CD4-positive, alpha-beta memory T cell (primary cell): ENCODE results near the gene MYL12A. TPM values are rescaled to one million over a fixed set of nuclear protein-coding genes. Genes with fewer than 3 reads are reported as not detected.
"Not testable (repeated sequence)": the region's sequence is repeated elsewhere in the genome, so short reads cannot be mapped to it uniquely, and the experiment has no call there.

ENCODE experiments used
- CTCF ChIA-PET: fragments of 350-600 bp; sonication (Branson Sonifier 250); formaldehyde crosslinking; loops from one replicate; lab custom pipeline; 2021; ENCODE audit warnings: inconsistent platforms; ENCODE audit not compliant: partially characterized antibody; lab: Charles Lee
- POLR2A ChIA-PET: fragments of 350-600 bp; sonication (Branson Sonifier 250); formaldehyde crosslinking; loops from one replicate; lab custom pipeline; 2021; ENCODE audit not compliant: partially characterized antibody; lab: Charles Lee
- DNase-seq, 5 donors: peaks; one replicate each; pipeline versions ENCODE4 v3.0.0 to v3.0.0-alpha.2; 2020 to 2022; ENCODE audit warnings: mixed read lengths in 1 of 5
- H3K27ac ChIP-seq: one replicate; pipeline ENCODE4 v1.7.0; 2013; ENCODE audit warnings: low read depth, low read length
- H3K27me3 ChIP-seq: 2 replicates; pipeline ENCODE4 v1.7.0; 2013; ENCODE audit warnings: mild to moderate bottlenecking, low read length, moderate library complexity; ENCODE audit not compliant: insufficient read depth
- H3K36me3 ChIP-seq: 2 replicates; pipeline ENCODE4 v1.7.0; 2013; ENCODE audit warnings: mild to moderate bottlenecking, low read length, moderate library complexity; ENCODE audit not compliant: insufficient read depth
- H3K4me1 ChIP-seq: 2 replicates; pipeline ENCODE4 v1.7.0; 2013; ENCODE audit warnings: mild to moderate bottlenecking, low read length, moderate library complexity; ENCODE audit not compliant: insufficient read depth
- H3K4me3 ChIP-seq, 2 donors: one replicate each; pipeline ENCODE4 v1.7.0; 2013; ENCODE audit warnings: low read length in 2 of 2, mild to moderate bottlenecking in 1 of 2
- H3K9me3 ChIP-seq, 2 donors: one replicate each; pipeline ENCODE4 v1.7.0; 2013; ENCODE audit warnings: low read length in 2 of 2, control low read depth in 1 of 2; ENCODE audit not compliant: control insufficient read depth in 1 of 2
- H3K27ac Mint-ChIP-seq, 7 donors: one replicate each; pipeline ENCODE4 v1.8.0; 2020 to 2021; ENCODE audit warnings: mixed read lengths in 7 of 7, mild to moderate bottlenecking in 6 of 7, inconsistent platforms in 3 of 7, moderate library complexity in 3 of 7
- H3K27me3 Mint-ChIP-seq, 2 donors: one replicate each; pipeline ENCODE4 v1.8.0; 2020 to 2021; ENCODE audit warnings: mixed read lengths in 2 of 2
- H3K36me3 Mint-ChIP-seq, 2 donors: one replicate each; pipeline ENCODE4 v1.8.0; 2020 to 2021; ENCODE audit warnings: mixed read lengths in 2 of 2, inconsistent platforms in 1 of 2, mild to moderate bottlenecking in 1 of 2
- H3K4me1 Mint-ChIP-seq, 4 donors: one replicate each; pipeline ENCODE4 v1.8.0; 2020 to 2021; ENCODE audit warnings: mixed read lengths in 4 of 4, mild to moderate bottlenecking in 1 of 4
- H3K4me3 Mint-ChIP-seq, 8 donors: one replicate each; pipeline ENCODE4 v1.8.0; 2020 to 2021; ENCODE audit warnings: mixed read lengths in 8 of 8, mild to moderate bottlenecking in 7 of 8, moderate library complexity in 6 of 8, inconsistent platforms in 3 of 8
- H3K9me3 Mint-ChIP-seq, 8 donors: one replicate each; pipeline ENCODE4 v1.8.0; 2020 to 2021; ENCODE audit warnings: mixed read lengths in 8 of 8, mild to moderate bottlenecking in 5 of 8, inconsistent platforms in 3 of 8, moderate library complexity in 1 of 8
- intact Hi-C: fragments of 100-400 bp; cut with micrococcal nuclease; formaldehyde crosslinking; loops from one replicate; pipeline ENCODE4 v1.15.1; 2023
- polyA plus RNA-seq, 2 donors: library from polyadenylated mRNA; unstranded; fragments of 300-500 nt; fragmentation: Illumina TruSeq; gene quantifications; one replicate each; pipeline ENCODE4 v1.2.3, GENCODE V29; 2021
- total RNA-seq, 2 experiments: library from RNA; stranded (reverse); gene quantifications; one replicate each; pipeline ENCODE4 v1.2.3, GENCODE V29; 2021

The MYL12A gene
- total RNA-seq (100 to 1,000 TPM; 477 to 489 TPM), polyA plus RNA-seq (1,000 to 10,000 TPM; 2,683 to 3,569 TPM)

GRCh38 chr18:3247240-3248061 is at the start of gene MYL12A:
Gene MYL12A (plus strand): TSS chr18:3247801. CDS start chr18:3253248, 5,447 bp downstream.
- ChIA-PET POLR2A (interaction anchor here (0.6 to 11.6 kb wide), 47 partner anchors 9 to 611 kb away, joined by 3 to 418 read pairs (median 8); partner anchors contain the start of genes LPIN2, MYL12B, SMCHD1 and TGIF1), CTCF (interaction anchor here (0.6 to 6.1 kb wide), 21 partner anchors 9 to 419 kb away, joined by 3 to 81 read pairs (median 10); partner anchors contain the start of gene MYL12B)
- no peaks in the 10 kb centered on the region for H3K27me3 Mint-ChIP-seq
- peaks cover 15 to 35% of the 10 kb centered on the region in 2 donors for H3K36me3 Mint-ChIP-seq
- Histone ChIP-seq H3K36me3 (peaks cover 11% of the 10 kb centered on the region), H3K4me3 (peak within 1 kb of the TSS; percentile 76 to 86), H3K4me1 (peaks cover 47% of the 10 kb centered on the region), H3K9me3 (no peaks in the 10 kb centered on the region), H3K27me3 (no peaks in the 10 kb centered on the region), H3K27ac (peak within 1 kb of the TSS; percentile 85)
- peaks cover 0 to 2% (median under 1%) of the 10 kb centered on the region in 8 donors for H3K9me3 Mint-ChIP-seq
- DNase-seq, result peak; percentile 85 to 90 (median 87)
- peak within 1 kb of the TSS; percentile 80 to 99 (median 96) for H3K27ac Mint-ChIP-seq
- peaks cover 28 to 64% (median 39%) of the 10 kb centered on the region in 4 donors for H3K4me1 Mint-ChIP-seq
- H3K4me3 Mint-ChIP-seq, result peak within 1 kb of the TSS; percentile 93 to 98 (median 96)
- intact Hi-C loops, result loop anchor here (1.0 to 5.0 kb wide), 7 partner anchors 14 to 910 kb away; partner anchors contain the start of genes LPIN2, METTL4 and NDC80

DNA sequence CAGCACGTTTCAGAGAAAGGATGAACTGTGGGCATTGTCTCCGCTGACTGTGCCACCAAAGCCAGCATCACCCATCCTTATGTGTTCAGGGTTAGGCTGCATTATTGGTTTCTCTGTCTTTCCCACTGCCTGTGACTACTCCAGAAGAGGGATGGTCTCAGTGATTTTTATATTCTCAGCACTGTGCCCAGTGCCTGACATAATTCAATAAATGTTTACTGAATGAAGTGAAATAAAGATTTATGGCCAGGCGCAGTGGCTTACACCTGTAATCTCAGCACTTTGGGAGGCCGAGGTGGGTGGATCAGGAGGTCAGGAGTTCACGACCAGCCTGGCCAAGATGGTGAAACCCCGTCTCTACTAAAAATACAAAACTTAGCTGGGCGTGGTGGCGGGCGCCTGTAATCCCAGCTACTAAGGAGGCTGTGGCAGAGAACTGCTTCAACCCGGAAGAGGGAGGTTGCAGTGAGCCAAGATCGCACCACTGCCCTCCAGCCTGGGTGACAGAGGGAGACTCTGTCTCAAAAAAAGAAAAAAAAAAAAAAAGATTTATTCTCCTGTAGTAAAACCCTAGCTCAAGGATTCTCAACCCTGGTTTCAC is 49.2 kb upstream of the MYL12A start:
- CTCF ChIA-PET, result interaction anchor here (0.7 to 2.0 kb wide), 2 partner anchors 10 to 22 kb away, joined by 3 to 4 read pairs; no protein-coding TSS in a partner anchor
- POLR2A ChIA-PET, result not testable (repeated sequence)

DNA sequence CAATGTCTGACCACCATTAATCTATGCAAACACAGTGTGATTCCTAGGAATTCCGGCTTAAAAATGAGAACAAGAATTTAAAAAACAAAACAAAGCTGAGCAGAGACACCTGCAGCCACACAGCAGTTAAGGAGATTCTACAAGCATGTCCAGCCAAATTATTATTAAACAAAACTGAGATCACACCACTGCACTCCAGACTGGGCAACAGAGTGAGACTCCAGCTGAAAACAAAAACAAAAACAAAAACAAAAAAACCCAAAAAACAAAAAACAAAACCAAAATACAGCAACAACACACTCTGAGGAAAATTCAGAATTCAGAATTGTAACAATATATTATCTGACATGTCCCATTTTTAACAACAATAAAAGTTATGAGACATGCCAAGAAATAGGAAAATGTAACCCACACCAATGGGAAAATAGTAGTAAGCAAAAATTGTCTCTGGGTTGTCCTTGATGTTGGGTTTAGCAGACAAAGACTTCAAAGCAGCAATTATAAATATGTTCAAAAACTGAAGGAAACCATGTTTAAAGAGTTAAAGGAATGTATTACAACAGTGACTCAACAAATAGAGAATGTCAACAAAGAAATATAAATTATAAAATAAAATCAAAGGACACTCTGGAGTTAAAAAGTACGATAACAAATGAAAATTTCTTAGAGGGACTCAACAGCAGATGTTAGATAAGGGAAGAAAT is 47.5 kb upstream of the MYL12A start:
- ChIA-PET POLR2A (no interaction called here), CTCF (no interaction called here)
- Histone ChIP-seq H3K4me3 (no peak overlapping the region), H3K27ac (no peak overlapping the region), H3K27me3 (no peaks in the 10 kb centered on the region), H3K9me3 (no peaks in the 10 kb centered on the region), H3K36me3 (no peaks in the 10 kb centered on the region), H3K4me1 (no peaks in the 10 kb centered on the region)
- no peak for DNase-seq
- H3K36me3 Mint-ChIP-seq, result peaks cover 12 to 19% of the 10 kb centered on the region in 2 donors
- intact Hi-C loops, result no loop called here
- no peaks in the 10 kb centered on the region for H3K4me1 Mint-ChIP-seq
- H3K27me3 Mint-ChIP-seq, result peaks cover 0 to 7% of the 10 kb centered on the region in 2 donors
- H3K27ac Mint-ChIP-seq, result no peak overlapping the region
- peaks cover 0 to 32% (median 19%) of the 10 kb centered on the region in 8 donors for H3K9me3 Mint-ChIP-seq
- no peak overlapping the region for H3K4me3 Mint-ChIP-seq

More for the DNA sequence above, 49.2 kb upstream of the MYL12A start:
- H3K9me3 ChIP-seq, DNase-seq, H3K4me1 ChIP-seq, H3K27me3 ChIP-seq, H3K27ac ChIP-seq, intact Hi-C loops, H3K36me3 ChIP-seq, H3K4me1 Mint-ChIP-seq, H3K27me3 Mint-ChIP-seq, H3K4me3 ChIP-seq, H3K4me3 Mint-ChIP-seq, H3K27ac Mint-ChIP-seq: not testable (repeated sequence)
- Mint-ChIP-seq H3K9me3 (peaks cover 0 to 16% (median 10%) of the 10 kb centered on the region in 8 donors), H3K36me3 (peaks cover 3 to 13% of the 10 kb centered on the region in 2 donors)

DNA sequence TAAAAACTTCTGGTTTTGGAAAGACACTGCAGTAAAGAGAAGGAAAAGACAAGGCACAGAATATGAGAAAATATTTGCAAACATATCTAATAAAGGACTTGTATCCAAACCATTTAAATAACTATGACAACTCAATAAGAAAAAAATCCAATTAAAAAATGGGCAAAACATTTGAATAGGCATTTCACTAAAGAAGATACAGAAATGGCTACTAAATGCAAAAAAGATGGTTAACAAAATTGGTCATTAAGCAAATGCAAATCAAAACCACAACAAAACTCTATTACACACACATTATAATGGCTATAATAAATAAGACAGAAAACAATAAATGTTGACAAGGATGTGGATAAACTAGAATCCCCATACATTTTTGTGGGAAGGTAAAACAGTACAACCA is 42.4 kb upstream of the MYL12A start:
- H3K4me1 Mint-ChIP-seq, result peaks cover 0 to 4% (median 0%) of the 10 kb centered on the region in 4 donors
- H3K9me3 Mint-ChIP-seq, result peaks cover 2 to 47% (median 25%) of the 10 kb centered on the region in 8 donors

GRCh38 chr18:3207565-3207964 is 40.0 kb upstream of the MYL12A start:
- Histone ChIP-seq H3K4me3 (no peak overlapping the region), H3K27ac (no peak overlapping the region), H3K36me3 (no peaks in the 10 kb centered on the region), H3K9me3 (peaks cover 0 to 6% of the 10 kb centered on the region in 2 donors), H3K27me3 (no peaks in the 10 kb centered on the region), H3K4me1 (no peaks in the 10 kb centered on the region)
- peaks cover 16 to 20% of the 10 kb centered on the region in 2 donors for H3K36me3 Mint-ChIP-seq
- peaks cover 0 to 4% (median under 1%) of the 10 kb centered on the region in 4 donors for H3K4me1 Mint-ChIP-seq
- H3K27me3 Mint-ChIP-seq, result no peaks in the 10 kb centered on the region
- peaks cover 2 to 41% (median 21%) of the 10 kb centered on the region in 8 donors for H3K9me3 Mint-ChIP-seq
- ChIA-PET POLR2A (no interaction called here), CTCF (no interaction called here)
- no peak overlapping the region for H3K4me3 Mint-ChIP-seq
- intact Hi-C loops, result no loop called here
- H3K27ac Mint-ChIP-seq, result peak overlapping the region in 1 of 7 donors; percentile 73
- no peak for DNase-seq

More for the DNA sequence above, 42.4 kb upstream of the MYL12A start:
- Histone ChIP-seq H3K9me3 (peaks cover 0 to 6% of the 10 kb centered on the region in 2 donors), H3K27me3 (no peaks in the 10 kb centered on the region), H3K27ac (no peak overlapping the region), H3K4me3 (no peak overlapping the region), H3K36me3 (no peaks in the 10 kb centered on the region), H3K4me1 (no peaks in the 10 kb centered on the region)
- intact Hi-C loops, result no loop called here
- peak overlapping the region in 1 of 7 donors; percentile 32 for H3K27ac Mint-ChIP-seq
- H3K4me3 Mint-ChIP-seq, result no peak overlapping the region
- ChIA-PET POLR2A (no interaction called here), CTCF (no interaction called here)
- H3K36me3 Mint-ChIP-seq, result peaks cover 18 to 24% of the 10 kb centered on the region in 2 donors
- DNase-seq, result no peak
- H3K27me3 Mint-ChIP-seq, result no peaks in the 10 kb centered on the region

DNA sequence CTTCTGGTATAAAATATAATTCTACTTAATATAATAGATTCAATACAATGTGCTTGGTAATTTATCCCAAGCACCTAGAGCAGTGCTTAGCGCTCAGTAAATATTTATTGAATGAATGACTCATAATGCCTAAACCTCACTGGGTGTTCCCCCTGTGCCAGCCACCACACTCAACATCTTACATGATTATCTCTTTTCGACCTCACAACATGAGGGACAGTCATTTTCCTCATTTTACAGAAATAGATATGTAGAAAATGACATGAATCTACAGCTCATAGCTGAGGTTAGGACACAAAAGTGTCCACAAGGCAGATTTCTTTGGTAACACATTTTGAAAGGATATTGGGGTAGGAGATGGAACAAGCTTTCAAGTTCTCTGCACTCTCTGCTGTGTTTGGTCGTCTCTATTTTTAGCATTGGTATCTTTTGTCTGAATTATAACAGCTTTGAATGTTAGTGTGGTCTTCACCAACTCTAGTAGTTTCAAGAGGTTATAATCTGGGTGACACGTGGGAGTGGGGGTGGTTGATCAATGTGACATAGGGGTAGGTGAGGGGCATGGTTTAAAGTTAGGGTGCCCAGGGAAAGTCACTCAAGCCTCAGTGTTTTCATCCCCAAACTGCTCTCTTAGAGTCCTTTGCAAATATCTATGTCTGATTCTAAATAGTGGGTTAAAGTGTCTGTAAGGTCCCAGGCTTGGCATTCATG is 37.6 kb upstream of the MYL12A start:
- no peak overlapping the region for H3K4me3 Mint-ChIP-seq
- Histone ChIP-seq H3K4me1 (peaks cover 12% of the 10 kb centered on the region), H3K9me3 (peaks cover 0 to 6% of the 10 kb centered on the region in 2 donors), H3K27me3 (no peaks in the 10 kb centered on the region), H3K36me3 (no peaks in the 10 kb centered on the region), H3K27ac (no peak overlapping the region), H3K4me3 (no peak overlapping the region)
- peaks cover 7 to 15% of the 10 kb centered on the region in 2 donors for H3K36me3 Mint-ChIP-seq
- peaks cover 6 to 18% (median 15%) of the 10 kb centered on the region in 4 donors for H3K4me1 Mint-ChIP-seq
- no peaks in the 10 kb centered on the region for H3K27me3 Mint-ChIP-seq
- intact Hi-C loops, result no loop called here
- H3K27ac Mint-ChIP-seq, result peak overlapping the region in 1 of 7 donors; percentile 9
- CTCF ChIA-PET, result no interaction called here
- no peak for DNase-seq
- peaks cover 2 to 16% (median 8%) of the 10 kb centered on the region in 8 donors for H3K9me3 Mint-ChIP-seq
- POLR2A ChIA-PET, result no interaction called here
